GM19324 (cell line): ENCODE measurements around the gene GNB1.

Source experiments
- ATAC-seq: cut with Tn5 transposase; IDR thresholded peaks from one replicate; pipeline ENCODE4 v1.9.1; 2021; ENCODE audit warnings: mild to moderate bottlenecking, moderate library complexity; ENCODE audit not compliant: unreplicated experiment, low FRiP score

The GNB1 gene

DNA sequence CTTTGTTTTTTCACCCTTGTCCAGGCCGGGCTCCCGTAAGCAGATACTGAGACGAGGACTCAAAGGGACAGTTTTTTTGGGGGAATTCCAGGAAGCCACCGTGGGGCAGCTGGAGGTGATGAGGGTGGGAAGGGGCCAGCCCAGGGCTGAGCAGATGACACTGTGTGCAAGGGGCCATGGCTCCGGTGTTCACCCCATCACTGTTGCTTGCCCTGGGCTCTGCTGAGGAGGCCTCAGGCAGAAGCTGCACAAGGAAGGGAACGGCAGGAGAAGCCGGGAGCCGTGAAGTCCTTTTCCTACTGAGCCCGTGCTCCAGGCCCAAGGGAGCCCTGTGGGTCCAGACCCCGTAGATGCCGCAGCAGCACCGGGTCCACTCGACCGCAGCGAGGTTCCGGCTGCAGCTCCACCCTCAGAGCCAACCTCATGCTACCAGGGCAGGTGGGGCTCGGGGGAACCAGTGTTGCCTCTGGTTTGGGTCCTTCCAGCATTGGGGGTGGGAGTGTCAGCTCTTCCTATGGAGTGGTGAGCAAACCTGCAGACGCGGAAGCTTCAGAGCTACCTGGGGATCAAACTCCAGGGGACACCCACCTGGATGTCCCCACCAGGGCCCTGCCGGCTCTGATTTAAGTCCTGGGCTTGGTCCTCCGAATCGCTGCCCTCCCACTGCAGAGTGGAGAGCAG is 19.9 kb upstream of the GNB1 start:
- ATAC-seq, result no peak

DNA sequence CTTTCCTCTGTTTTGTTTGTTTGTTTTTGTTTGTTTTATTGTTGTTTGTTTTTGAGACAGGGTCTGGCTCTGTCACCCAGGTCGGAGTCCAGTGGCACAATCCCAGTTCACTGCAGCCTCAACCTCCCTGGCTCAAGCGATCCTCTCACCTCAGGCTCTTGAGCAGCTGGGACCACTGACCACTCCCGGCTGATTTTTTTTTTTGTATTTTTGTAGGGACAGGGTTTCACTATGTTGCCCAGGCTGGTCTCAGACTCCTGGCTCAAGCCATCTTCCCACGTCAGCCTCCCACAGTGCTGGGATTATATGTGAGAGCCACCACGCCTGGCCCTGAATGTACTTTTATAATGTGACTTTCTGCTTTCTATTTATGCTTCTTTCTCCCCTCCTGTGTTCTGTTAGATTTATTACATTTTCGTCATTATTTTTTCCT is 19.2 kb upstream of the GNB1 start:
- ATAC-seq, result no peak

DNA sequence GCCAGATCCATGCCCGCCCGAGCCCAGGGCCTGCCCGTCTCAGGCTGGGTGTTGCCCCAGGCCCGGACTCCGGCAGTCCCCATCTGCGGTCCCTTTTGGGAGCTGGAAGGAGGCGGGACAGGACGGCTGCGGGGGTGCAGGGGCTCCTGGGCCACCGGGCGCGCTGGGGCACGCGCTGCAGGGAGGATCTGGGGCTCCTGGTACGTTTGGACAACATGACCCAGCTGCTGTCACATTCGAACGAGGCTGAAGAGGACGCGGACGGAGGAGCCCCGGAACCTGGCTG is 17.6 kb upstream of the GNB1 start:
- ATAC-seq, result no peak

DNA sequence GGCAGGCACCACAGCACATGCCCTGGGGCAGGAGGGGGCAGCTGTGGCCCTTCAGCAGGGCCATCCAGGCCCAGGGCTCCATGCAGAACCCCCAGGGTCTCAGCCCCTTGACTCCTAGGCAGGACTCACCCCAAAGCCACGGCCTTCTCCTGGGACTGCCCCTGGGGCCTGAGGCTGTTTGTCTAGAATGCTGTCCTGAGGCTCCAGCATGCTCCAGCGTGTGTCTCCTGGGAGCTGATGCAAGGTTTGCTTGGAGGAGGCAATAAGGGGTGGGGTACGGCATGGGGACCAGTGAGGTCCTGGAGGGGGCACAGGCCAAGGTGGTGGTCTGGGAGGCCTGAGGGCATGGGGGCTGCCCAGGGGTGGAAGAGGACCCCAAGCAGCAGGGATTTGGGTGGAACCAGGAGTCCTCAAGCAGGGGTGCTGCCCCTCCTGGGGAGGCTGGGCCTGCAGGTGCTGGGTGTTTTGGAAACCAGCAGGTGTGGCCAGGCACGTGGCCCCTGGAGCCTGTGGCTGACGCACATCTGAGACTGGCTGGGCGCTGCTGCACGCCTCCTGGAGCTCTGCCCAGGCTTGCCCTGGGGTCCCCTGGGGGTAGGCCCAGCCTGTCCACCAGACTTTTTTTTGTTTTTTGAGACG is 16.3 kb upstream of the GNB1 start:
- no peak for ATAC-seq

DNA sequence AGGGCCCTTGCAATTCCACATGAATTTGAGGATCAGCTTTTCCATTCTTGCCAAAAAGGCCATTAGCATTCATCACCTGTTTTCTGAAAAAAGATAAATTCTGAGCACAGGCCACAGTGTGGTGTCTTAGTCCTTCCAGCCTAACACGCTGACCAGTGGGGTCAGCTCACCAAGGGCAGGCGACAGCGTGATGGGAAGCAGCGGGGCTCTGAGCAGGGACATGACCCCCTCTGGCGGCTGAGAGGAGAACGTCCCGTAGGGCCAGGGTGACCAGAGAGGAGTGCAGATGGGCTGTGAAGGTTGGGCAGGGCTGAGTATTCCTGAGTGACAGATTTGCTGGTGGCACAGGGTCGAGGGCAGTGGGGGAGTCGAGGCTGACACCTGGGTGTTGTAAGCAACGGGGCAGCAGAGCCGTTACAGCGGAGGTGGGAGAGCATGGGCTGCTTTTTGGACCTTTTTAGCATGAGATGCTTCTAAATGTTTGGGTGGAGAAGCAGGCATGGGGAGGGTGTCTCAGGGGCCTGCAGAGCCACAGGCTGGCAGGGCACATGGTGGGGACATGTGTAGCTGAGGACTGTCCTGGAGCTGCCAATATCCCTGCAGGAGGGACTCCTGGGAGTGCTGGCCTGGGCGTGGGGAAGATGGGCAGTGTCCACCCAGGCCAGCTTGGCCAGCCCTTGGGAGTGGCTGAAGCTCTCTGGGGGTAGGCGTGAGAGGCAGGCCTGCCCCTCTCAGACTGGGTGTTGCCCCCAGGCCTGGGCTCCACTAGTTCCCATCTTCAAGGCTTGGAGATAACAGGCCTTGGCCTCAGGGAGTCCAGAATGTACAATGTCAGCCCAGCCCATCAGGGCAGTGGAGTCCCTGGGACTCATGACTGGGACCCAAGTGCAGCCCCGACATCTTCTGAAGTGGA is 15.6 kb upstream of the GNB1 start:
- ATAC-seq, result no peak

DNA sequence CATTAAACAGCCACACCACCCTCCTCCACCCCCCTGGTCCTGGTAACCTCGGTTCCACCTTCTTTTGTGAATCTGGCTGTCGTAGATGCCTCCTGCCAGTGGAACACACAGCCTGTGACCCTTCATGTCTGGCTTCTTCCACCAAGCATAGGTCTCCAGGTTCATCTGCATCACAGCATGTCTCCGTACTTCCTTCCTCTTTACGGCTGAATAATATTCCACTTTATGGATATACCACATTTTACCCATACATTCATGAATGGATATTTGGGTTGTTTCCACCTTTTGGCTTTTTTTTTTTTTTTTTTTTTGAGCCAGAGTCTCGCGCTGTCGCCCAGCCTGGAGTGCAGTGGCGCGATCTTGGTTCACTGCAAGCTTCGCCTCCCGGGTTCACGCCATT is 12.3 kb upstream of the GNB1 start:
- no peak for ATAC-seq

DNA sequence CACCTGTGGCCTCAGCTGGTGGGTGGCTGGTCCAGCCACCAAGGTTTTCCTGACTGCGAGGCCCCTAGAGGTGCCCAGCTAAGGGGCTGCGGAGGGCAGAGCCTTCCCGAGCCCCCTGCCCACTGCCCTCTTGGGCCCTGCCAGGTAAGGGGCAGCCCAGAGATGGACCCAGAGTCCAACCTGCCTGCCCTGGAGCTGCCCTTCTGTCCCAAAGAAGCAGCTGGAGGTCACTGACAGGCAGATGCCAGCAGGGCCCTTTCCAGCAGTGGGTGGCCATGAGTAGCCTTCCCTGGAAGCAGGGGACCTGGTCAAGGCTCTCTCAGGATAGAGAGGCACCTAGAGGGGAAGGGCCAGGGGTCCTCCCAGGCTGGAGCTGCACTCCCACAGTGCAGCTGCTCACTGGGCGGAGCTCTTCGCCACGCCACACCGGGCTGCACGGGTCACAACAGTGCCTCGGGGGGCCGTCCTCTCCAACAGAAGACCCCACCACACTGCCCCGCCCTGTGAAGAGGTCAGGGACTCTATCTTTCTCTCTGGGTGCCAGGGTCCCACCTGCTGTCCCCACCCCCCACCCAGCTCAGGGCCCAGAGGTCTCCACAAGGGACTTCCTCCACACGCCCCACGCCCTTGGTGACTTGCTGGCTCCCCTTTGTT is 10.9 kb upstream of the GNB1 start:
- ATAC-seq, result no peak

DNA sequence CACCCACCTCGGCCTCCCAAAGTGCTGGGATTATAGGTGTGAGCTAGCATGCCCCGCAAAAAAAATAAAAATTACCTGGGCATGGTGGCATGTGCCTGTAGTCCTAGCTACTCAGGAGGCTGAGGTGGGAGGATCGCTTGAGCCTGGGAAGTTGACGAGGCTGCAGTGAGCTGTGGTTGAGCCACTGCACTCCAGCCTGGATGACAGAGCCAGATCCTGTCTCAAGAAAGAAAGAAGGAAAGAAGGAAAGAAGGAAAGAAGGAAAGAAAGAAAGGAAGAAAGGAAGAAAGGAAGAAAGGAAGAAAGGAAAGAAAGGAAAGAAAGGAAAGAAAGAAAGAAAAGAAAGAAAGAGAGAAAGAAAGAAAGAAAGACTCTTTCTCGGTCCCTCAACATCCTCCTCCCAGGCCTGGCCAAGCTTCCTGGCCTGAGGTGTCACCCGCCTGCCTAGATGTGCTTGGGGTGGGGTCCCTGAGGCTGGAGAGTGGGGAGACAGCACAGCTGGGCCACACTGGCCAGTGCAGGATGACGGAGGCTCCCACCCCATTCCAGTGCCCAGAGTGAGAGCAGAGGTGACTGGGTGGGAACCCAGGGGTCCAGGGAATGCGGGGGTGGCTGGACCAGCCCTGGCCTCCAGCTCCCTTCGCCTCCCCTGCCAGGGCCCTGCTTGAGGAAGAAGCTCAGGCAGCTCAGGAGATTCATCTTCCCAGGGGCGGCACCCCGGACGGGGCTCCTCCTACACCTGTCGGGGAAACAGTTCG is 10.2 kb upstream of the GNB1 start:
- ATAC-seq, result no peak

DNA sequence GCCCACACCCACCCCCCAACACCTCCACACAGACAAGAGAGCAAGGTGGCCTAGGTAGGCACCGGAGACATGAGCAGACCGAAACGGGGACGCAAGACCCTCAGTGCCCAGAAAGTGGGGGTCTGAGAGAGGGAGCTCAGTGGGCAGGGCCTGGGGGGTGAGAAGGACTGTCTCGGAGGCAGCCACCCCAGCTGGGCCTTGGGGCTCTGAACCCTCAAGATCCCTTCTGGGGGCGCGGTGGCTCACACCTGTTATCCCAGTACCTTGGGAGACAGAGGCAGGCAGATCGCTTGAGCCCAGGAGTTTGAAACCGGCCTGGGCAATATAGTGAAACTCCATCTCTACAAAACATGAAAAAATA is 9.1 kb upstream of the GNB1 start:
- no peak for ATAC-seq

DNA sequence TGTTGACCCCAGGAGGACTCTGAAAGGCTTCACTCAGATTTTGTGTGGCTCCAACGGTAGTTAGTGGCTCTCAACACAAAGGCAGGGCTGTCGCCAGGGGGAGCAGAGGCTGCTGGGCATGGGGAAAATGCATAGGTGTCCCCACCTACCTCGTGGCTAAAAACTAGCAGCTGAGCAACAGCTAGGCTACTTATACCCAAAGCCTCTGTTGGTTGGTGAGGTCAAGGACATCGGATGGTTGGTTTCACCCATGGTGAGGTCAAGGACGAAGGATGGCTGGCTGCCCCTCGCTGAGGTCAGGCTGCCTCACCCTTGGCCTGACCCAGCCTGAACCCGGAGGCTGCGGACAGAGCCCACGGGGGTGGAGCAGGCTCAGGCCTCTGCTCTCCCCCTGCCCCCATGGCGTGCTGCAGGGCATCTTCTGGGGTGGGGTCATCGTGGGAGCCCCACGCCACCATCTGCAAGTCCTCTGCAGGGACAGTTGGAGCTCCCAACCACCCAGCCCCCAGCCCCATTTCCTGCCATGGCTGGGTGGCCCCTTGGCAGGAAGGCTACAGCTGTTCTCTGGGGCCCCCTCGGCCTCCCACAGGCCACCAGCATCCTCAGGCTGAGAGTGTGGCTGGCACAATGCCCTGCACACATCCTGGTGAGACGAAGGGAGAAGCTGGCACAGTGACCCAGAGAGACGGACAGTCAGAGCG is 8.5 kb upstream of the GNB1 start:
- no peak for ATAC-seq

DNA sequence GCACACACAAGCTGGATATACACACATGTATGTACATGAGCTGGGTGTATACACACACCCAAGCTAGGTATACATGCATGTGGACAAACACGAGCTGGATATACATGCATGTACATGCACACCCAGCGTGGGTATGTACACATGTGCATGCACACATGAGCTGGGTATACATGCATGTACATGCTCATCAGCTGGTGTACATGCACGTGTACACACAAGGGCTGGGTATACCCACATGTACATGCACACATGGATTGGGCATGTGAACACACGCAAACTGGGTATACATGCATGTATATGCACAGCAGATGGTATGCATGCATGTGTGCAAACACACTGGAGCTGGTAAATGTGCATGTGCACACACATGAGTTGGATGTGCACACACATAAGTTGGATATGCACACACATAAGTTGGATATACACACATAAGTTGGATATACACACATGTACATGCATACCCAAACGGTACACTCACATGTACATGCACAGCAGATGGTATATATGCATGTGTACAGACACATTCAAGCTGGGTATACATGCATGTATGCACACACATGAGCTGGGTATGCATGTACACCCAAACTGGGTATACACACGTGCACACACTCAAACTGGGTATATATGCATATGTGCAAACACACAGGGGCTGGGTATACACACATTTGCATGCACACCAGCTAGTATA is 7.5 kb upstream of the GNB1 start:
- ATAC-seq, result no peak

DNA sequence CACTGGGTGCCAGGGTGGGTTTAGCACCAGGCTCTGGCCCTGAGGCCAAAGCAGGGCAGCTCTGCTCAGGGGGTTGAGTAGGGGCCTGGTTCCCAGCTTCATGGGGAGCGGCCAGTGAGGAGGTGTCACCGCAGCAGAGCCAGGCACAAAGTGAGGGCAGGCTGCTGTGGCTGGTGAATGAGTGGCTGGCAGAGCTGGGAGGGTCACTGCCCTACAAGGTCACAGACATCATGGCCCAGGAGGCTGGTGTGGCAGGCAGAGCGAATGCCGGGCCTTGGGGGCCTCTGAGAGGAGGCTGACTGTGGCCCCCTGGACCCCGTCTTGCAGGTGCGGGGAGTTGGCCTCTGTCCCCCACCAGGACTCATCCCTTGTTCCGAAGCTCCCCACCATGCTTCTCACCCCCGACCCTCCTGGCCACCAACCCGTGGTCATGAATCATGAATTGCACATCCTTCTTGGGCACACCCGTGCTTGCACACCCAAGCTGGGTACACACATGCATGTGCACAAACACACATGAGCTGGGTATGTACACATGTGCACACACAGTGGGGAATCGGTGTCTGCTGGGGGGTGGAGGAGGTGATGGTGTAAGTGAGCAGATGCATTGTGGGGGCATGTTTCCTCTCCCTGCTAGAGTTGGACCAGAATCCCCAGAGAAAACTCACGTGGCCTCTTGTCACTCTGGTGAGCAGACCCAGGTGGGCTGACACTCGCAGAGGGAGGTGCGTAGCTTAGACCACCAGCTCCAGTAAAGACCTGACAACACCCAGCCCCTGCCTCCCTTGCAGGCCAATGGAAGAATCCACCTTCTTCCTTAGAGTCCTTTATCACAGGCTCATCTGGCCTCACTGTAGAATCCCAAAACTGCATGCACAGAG is 4.8 kb upstream of the GNB1 start:
- no peak for ATAC-seq

DNA sequence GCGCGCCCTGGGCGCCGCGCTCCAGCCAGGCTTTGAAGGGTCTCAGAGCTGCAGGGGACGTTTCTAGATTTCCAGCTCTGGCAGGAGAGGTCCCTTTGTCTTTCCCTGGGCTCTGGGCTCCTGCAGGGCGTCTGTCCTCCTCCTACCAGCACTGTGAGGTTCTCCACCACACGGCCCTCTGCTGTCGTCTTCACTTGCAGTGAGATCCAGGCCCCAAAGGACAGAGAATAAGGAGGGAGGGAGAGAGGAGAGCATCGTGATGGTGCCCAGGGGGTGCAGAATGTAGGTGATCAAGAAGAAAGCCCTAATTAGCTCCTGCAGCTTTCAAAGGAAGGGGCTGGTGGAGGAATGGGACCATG is 4.2 kb upstream of the GNB1 start:
- no peak for ATAC-seq

DNA sequence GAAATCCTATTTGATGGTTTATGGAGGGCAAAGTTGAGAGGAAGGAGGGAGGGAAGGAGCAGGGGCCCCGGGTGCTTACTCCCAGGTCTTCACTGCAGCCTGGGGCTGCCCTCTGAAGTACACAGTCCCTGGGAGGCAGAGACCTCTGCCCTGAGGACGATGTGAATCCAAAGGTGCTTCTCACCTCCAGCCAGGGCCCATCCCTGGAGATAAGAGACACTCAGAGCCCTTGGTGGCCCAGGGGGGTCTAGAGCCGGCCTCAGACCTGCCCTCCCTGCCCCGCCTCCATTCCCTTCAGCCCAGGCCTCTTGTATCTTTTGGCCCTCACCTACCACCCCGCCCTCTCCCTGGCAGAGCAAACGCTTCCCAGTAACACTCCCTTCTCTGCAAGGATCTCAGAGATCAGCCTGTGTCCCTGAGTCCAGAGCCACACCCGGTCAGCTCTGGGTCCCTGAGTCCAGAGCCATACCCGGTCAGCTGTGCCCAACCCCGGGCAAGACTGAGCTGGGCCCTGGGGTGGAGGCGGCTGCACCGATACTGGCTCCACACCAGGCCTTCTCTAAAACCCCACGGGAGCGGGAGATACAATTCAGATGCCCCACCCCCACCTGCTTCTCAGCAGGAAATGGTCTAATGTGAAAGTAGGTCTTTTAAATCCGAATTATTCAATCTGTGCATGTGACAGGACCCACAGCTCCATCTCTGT is 3.6 kb upstream of the GNB1 start:
- ATAC-seq, result no peak

DNA sequence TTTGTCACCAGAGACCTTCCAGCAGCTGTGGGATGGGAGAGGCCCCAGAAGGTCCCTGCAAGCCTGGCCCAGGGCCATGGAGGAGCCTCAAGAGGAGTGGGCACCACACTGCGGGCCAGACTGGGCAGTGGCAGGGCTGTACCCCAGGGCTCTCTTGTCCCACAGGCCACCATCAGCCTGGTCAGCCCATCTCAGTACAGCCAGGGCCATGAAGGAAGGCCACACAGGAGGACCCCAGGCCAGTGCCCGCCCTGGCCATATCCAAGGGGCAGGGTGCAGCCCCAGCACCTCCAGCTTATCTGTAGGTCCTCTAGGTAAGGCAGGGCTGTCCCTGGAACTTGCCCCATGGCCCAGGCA is 3.1 kb upstream of the GNB1 start:
- ATAC-seq, result no peak

DNA sequence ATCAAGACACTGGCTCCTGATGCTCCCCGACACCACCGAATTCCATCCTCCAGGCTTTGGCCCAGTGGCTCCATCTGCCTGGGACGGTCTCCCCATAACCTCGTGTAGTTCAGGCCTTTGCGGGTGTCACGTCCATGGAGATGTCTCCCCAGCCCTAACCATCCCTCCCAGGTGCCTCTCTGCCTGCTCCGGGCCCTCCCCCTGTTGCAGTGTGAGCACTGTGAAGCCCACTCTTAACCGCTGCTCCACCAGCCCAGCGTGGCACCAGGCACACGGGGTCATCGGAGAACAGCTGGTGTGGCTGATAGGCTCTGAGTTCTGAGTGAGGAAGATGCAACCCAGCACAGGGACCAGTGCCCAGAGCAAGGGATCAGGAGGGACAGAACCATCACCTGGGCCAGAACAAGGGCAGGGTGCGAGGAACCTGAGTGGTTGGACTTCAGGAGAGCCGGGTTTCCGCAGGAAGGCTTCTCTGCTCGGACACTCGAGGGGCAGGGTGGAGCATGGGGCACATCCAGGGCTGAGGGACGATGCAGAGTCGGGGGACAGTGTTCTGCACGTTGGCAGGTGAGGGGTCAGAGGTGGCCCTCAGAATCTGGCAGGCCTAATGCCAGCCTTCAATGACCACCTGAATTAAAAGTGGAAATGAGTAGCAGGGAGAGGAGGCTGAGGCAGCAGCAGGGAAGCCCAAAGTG is 2.6 kb upstream of the GNB1 start:
- ATAC-seq, result no peak

DNA sequence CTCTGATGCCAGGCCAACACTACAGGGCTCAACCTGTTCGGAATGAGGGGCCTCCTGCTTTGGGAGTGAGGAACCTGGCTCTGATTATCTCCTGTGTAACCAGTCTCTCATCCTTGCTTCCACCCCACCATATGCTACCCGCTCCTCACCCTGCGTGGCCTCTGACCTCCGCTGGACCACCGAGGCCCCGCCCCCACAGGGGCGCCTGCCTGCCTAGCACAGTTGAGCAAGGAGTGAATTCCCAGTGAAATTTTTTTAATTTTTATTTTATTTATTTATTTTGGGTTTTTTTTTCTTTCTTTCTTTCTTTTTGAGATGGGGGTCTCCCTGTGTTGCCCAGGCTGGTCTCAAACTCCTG is 1.9 kb upstream of the GNB1 start:
- no peak for ATAC-seq
